WI38 (cell line): ENCODE data around the gene YAP1.

ENCODE experiments used
- H3K4me3 ChIP-seq: 2 replicates; pipeline ENCODE4 v1.5.1; 2011; ENCODE audit warnings: low read depth, mild to moderate bottlenecking, control low read depth, low read length
- TF ChIP-seq, protein P1 (sequence below): IDR thresholded peaks from 2 replicates; pipeline ENCODE4 v1.5.1; 2012; ENCODE audit warnings: low read depth, mild to moderate bottlenecking, control low read depth, low read length

YAP1 gene

GRCh38 chr11:102138223-102138622 lies 28.0 kb downstream of the YAP1 start:
- TF ChIP-seq, protein P1, sequence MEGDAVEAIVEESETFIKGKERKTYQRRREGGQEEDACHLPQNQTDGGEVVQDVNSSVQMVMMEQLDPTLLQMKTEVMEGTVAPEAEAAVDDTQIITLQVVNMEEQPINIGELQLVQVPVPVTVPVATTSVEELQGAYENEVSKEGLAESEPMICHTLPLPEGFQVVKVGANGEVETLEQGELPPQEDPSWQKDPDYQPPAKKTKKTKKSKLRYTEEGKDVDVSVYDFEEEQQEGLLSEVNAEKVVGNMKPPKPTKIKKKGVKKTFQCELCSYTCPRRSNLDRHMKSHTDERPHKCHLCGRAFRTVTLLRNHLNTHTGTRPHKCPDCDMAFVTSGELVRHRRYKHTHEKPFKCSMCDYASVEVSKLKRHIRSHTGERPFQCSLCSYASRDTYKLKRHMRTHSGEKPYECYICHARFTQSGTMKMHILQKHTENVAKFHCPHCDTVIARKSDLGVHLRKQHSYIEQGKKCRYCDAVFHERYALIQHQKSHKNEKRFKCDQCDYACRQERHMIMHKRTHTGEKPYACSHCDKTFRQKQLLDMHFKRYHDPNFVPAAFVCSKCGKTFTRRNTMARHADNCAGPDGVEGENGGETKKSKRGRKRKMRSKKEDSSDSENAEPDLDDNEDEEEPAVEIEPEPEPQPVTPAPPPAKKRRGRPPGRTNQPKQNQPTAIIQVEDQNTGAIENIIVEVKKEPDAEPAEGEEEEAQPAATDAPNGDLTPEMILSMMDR: no peak
- 0 out of 2 replicates have a peak overlapping the region, but pooled peaks have one; percentile 16 for H3K4me3 ChIP-seq

- H3K4me3 ChIP-seq: no peak overlapping the region
- TF ChIP-seq, protein P1: no peak
These were observed 28.4 kb downstream of the YAP1 start for GRCh38 chr11:102138670-102139069.

DNA sequence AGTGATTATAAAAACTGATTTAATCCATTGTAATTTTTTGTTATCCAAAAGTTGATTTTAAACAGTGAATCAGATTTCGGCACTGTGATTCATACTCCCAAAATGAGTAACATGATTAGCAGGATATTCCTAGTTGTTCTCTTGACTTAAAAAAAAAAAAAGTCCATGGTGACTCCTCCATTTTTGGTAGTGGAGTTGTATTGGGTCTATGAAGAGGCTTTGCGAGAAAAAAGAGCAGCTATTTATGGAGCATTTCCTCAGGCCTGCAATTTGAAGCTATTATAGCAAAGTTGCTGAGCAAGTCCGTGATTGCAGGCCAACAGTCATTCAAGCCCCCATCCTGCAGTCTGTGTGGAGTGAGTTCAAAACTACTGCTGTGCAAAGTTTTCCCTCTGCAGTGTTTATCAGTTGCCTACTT lies 28.8 kb downstream of the YAP1 start:
- TF ChIP-seq, protein P1: no peak
- H3K4me3 ChIP-seq: peak overlapping the region; percentile 27

- TF ChIP-seq, protein P1: no peak
- no peak overlapping the region for H3K4me3 ChIP-seq
These were observed 32.1 kb downstream of the YAP1 start for GRCh38 chr11:102142333-102142732.

DNA sequence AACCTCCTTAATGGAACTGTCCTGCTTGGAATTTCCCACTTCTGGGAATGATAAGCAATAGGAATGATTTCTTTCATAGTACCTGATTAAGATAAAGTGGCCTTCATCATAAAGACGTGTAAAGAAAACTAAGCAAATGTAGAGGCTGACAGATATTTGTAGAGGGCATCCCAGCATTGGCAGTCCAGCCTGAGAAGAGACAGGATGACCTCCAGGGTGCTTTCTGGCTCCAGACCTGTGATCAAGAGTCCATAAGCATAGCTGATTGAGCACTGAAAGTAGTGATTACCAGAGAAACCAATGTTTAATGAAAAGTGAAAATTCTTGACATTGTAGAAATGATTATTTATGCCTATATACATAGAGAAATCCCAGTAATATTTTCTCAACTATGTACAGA lies 33.6 kb downstream of the YAP1 start:
- H3K4me3 ChIP-seq: no peak overlapping the region
- TF ChIP-seq, protein P1: no peak

DNA sequence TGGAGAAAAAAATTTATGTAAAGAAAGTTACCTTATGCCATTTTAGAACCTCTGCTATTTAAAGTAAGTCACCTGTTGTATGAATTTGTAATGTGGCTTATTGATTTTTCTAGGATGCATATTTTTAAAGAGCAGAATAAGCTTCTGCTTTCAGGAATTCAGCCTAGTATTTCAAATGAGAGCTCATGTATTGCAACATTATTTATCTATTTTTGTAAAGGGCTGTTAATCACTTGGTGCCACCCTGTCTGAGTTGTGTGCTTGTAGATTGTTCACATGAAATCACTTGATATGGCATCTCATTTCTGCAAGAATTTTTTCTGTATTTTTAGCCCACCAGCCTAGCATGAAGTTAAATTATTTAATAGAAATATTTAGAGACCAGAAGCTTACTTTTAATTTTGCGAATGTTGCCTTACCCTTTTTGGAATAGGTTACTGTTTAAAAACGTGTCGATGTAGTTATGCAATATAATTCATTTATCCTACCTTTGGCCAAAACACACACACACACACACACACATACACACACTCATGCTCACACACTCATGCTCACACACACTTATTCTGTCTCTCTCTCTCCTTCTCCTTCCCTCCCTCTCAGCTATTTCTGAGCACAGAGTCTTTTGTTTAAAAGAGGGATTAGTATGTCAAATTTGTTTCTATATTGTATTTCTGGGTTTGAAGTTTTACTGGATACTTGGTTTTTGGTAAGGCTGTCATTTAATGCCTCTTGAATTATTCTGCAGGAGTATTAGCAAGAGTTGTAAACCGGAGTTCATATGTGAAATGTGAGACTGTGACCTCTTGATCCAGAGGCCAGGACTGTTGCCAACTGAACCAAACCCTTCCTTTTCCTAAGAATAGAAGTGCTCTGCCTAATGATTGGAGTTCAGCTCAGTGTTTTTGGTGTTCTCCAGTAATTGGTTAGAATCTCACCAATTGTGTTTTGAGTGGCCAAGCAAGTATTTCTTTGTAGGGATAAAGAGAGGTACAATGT lies 34.4 kb downstream of the YAP1 start:
- no peak overlapping the region for H3K4me3 ChIP-seq
- TF ChIP-seq, protein P1: no peak

- TF ChIP-seq, protein P1: no peak
These were observed 36.8 kb downstream of the YAP1 start for GRCh38 chr11:102147015-102147414.

More at GRCh38 chr11:102147015-102147414, 36.8 kb downstream of the YAP1 start:
- no peak overlapping the region for H3K4me3 ChIP-seq
